Keratinocyte (primary cell): ENCODE measurements around the gene TBC1D3B. TPM values are rescaled to one million over a fixed set of nuclear protein-coding genes. Genes with fewer than 3 reads are reported as not detected.

ENCODE experiments used
- DNase-seq: peaks from one replicate; pipeline ENCODE4 v3.0.0-alpha.2; 2011; ENCODE audit warnings: low read depth, missing footprints, low spot score
- FAIRE-seq: peaks from 2 replicates; lab custom pipeline; 2011; peaks lifted over from hg19 to GRCh38; lab: Jason Lieb, UNC
- H2AFZ ChIP-seq: 2 replicates; pipeline ENCODE4 v1.6.0; 2012; ENCODE audit warnings: low read length, control low read depth, inconsistent platforms; ENCODE audit not compliant: control insufficient read depth
- H3K27ac ChIP-seq: 2 replicates; pipeline ENCODE4 v1.5.1; 2011; ENCODE audit warnings: low read length; ENCODE audit not compliant: control insufficient read depth, insufficient read depth
- H3K27me3 ChIP-seq: 3 replicates; pipeline ENCODE4 v1.6.0; 2011; ENCODE audit warnings: low read length; ENCODE audit not compliant: control insufficient read depth, insufficient read depth; ENCODE audit errors: extremely low read depth
- H3K36me3 ChIP-seq, 2 experiments: 2 replicates in 1 of 2; 3 replicates in 1 of 2; pipeline ENCODE4 v1.5.1; 2011; ENCODE audit warnings: low read length in 2 of 2, mild to moderate bottlenecking in 1 of 2; ENCODE audit not compliant: control insufficient read depth in 2 of 2, insufficient read depth in 2 of 2; ENCODE audit errors: extremely low read depth in 1 of 2
- H3K4me1 ChIP-seq: 3 replicates; pipeline ENCODE4 v1.5.1; 2011; ENCODE audit warnings: low read length; ENCODE audit not compliant: control insufficient read depth, insufficient read depth; ENCODE audit errors: extremely low read depth
- H3K4me2 ChIP-seq: 3 replicates; pipeline ENCODE4 v1.6.0; 2011; ENCODE audit warnings: low read depth, low read length; ENCODE audit not compliant: control insufficient read depth, insufficient read depth; ENCODE audit errors: extremely low read depth
- H3K4me3 ChIP-seq, 3 experiments: fragments of 200-600 bp in 1 of 3; sonication (generic) in 1 of 3; 2 replicates in 2 of 3; 3 replicates in 1 of 3; pipeline ENCODE4 v1.5.1; 2011 to 2016; ENCODE audit warnings: low read length in 3 of 3, mild to moderate bottlenecking in 3 of 3, control low read depth in 2 of 3, inconsistent platforms in 1 of 3, low read depth in 1 of 3, mixed read lengths in 1 of 3, mixed run types in 1 of 3, moderate library complexity in 1 of 3; ENCODE audit not compliant: control insufficient read depth in 2 of 3, insufficient read depth in 2 of 3; ENCODE audit errors: extremely low read depth in 1 of 3
- H3K79me2 ChIP-seq: 2 replicates; pipeline ENCODE4 v1.6.0; 2012; ENCODE audit warnings: low read length; ENCODE audit not compliant: control insufficient read depth, insufficient read depth
- H3K9ac ChIP-seq: 3 replicates; pipeline ENCODE4 v1.6.0; 2011; ENCODE audit warnings: low read length; ENCODE audit not compliant: control insufficient read depth, insufficient read depth; ENCODE audit errors: extremely low read depth
- H3K9me1 ChIP-seq: 3 replicates; pipeline ENCODE4 v1.6.0; 2011; ENCODE audit warnings: low read length; ENCODE audit not compliant: control insufficient read depth, insufficient read depth; ENCODE audit errors: extremely low read depth
- H3K9me3 ChIP-seq: 2 replicates; pipeline ENCODE4 v1.5.1; 2012; ENCODE audit warnings: low read depth, low read length; ENCODE audit not compliant: control insufficient read depth
- H4K20me1 ChIP-seq: 3 replicates; pipeline ENCODE4 v1.6.0; 2011; ENCODE audit warnings: low read length; ENCODE audit not compliant: control insufficient read depth, insufficient read depth; ENCODE audit errors: extremely low read depth
- EZH2 ChIP-seq: IDR thresholded peaks from one replicate; pipeline ENCODE4 v1.6.1; 2012; ENCODE audit warnings: inconsistent platforms, mild to moderate bottlenecking, low read length, moderate library complexity
- dilution Hi-C: fragments of 300-500 bp; cut with MboI; formaldehyde crosslinking; loops from one replicate; pipeline ENCODE4 v1.7.0; 2020; ENCODE audit warnings: low sequenced_read_pairs; ENCODE audit not compliant: extremely low pct_ligation_motif_present
- polyA plus RNA-seq, 5 experiments: library from polyadenylated mRNA; depleted of rRNA in 3 of 5; stranded (reverse) in 3 of 5; stranded (forward) in 1 of 5; unstranded in 1 of 5; fragments of >200 nt; gene quantifications; 1 replicate in 1 of 5; 2 replicates in 3 of 5; 3 replicates in 1 of 5; pipeline versions ENCODE4 v1.2.1 to v1.2.3, GENCODE V29; 2011 to 2012; ENCODE audit warnings: missing spikeins in 2 of 5, low read depth in 1 of 5, low replicate concordance in 1 of 5
- TF ChIP-seq, protein P1 (sequence below), 3 experiments: IDR thresholded peaks in 1 of 3; conservative IDR thresholded peaks in 1 of 3; optimal IDR thresholded peaks in 1 of 3; 2 replicates in 2 of 3; 3 replicates in 1 of 3; pipeline versions ENCODE3 to v1.5.1; 2011; ENCODE audit warnings: low read length in 3 of 3, mild to moderate bottlenecking in 3 of 3, moderate library complexity in 2 of 3, control low read depth in 1 of 3, inconsistent platforms in 1 of 3; ENCODE audit not compliant: insufficient read depth in 2 of 3; ENCODE audit errors: extremely low read depth in 1 of 3

TBC1D3B gene
- polyA plus RNA-seq, 1 donor (not counting 4 experiments of a cell fraction or from before 2014, with no cell fraction given), result 0.71 TPM

DNA sequence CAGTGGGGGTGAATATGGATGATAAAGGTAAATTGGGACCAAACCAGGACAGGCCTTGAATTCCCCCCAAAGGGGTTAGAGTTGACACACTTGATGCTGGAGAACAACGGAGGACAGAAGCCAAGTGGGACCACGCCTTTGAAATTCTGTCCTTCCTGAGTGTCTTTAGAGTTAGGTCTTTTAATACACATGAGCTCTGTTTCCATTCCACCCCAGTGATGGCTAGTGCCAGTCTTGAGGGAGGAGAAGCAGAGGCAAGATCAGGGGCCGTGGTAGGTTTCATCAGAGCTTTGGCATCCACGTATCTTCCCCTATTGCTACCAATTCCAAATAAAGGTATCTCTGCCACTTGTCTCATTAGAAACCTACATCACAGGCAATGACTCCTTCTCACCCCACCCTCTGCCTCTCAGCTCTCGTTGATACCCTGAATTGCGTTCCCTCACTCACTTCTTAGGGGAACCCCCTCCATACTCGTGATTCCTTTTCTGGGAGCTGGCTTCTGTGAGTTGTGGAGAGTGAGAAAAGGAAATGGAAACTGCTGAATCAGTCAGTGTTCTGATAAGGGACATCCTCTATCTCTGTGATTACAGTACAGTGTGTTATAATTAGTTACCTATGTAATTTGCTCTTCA is 22.5 kb upstream of the TBC1D3B start:
- no peak overlapping the region for H3K4me2 ChIP-seq
- TF ChIP-seq, protein P1, sequence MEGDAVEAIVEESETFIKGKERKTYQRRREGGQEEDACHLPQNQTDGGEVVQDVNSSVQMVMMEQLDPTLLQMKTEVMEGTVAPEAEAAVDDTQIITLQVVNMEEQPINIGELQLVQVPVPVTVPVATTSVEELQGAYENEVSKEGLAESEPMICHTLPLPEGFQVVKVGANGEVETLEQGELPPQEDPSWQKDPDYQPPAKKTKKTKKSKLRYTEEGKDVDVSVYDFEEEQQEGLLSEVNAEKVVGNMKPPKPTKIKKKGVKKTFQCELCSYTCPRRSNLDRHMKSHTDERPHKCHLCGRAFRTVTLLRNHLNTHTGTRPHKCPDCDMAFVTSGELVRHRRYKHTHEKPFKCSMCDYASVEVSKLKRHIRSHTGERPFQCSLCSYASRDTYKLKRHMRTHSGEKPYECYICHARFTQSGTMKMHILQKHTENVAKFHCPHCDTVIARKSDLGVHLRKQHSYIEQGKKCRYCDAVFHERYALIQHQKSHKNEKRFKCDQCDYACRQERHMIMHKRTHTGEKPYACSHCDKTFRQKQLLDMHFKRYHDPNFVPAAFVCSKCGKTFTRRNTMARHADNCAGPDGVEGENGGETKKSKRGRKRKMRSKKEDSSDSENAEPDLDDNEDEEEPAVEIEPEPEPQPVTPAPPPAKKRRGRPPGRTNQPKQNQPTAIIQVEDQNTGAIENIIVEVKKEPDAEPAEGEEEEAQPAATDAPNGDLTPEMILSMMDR (optimal IDR thresholded peaks at IDR 0.05 in 1 of 3, IDR thresholded peaks at IDR 0.05 in 1 of 3, conservative IDR thresholded peaks at IDR 0.05 in 1 of 3; ENCODE audit: extremely low read depth in 1 of 3, insufficient read depth in 2 of 3, low read length in 3 of 3), result no peak
- TF ChIP-seq EZH2, result no peak
- no peak overlapping the region for H2AFZ ChIP-seq
- dilution Hi-C loops, result no loop called here
- no peaks in the 10 kb centered on the region for H3K79me2 ChIP-seq
- no peaks in the 10 kb centered on the region for H4K20me1 ChIP-seq
- no peak for FAIRE-seq
- H3K4me3 ChIP-seq, result no peak overlapping the region
- no peak for DNase-seq
- H3K9me3 ChIP-seq, result no peaks in the 10 kb centered on the region
- H3K27me3 ChIP-seq, result peaks cover 5% of the 10 kb centered on the region
- H3K9me1 ChIP-seq, result no peaks in the 10 kb centered on the region
- no peaks in the 10 kb centered on the region for H3K36me3 ChIP-seq
- H3K9ac ChIP-seq, result no peak overlapping the region
- no peaks in the 10 kb centered on the region for H3K4me1 ChIP-seq
- no peak overlapping the region for H3K27ac ChIP-seq

DNA sequence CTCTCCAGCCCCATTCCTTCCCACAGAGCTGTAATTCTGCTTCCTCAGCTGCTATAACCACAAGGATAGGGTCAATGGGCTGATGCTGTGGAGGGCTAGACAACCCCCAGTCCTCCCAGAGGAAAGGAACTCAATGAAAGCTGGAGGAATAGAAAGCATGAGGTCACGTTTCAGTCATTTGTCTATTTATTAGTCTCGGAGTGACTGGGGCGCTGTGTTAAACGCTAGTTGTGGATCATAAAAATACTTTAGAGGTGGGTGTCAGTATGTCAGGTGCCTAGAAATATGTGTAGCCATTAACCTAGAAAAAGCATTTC is 20.9 kb upstream of the TBC1D3B start:
- no peaks in the 10 kb centered on the region for H3K79me2 ChIP-seq
- H3K4me3 ChIP-seq, result no peak overlapping the region
- peaks cover 4% of the 10 kb centered on the region for H3K4me1 ChIP-seq
- H3K27me3 ChIP-seq, result peaks cover 5% of the 10 kb centered on the region
- no peaks in the 10 kb centered on the region for H3K9me1 ChIP-seq
- H3K36me3 ChIP-seq, result no peaks in the 10 kb centered on the region
- H3K9me3 ChIP-seq, result no peaks in the 10 kb centered on the region
- dilution Hi-C loops, result no loop called here
- TF ChIP-seq EZH2, result no peak
- TF ChIP-seq, protein P1 (optimal IDR thresholded peaks at IDR 0.05 in 1 of 3, IDR thresholded peaks at IDR 0.05 in 1 of 3, conservative IDR thresholded peaks at IDR 0.05 in 1 of 3; ENCODE audit: extremely low read depth in 1 of 3, insufficient read depth in 2 of 3, low read length in 3 of 3), result no peak
- DNase-seq (no peak), FAIRE-seq (no peak)
- H3K4me2 ChIP-seq, result no peak overlapping the region
- no peak overlapping the region for H3K27ac ChIP-seq
- no peak overlapping the region for H2AFZ ChIP-seq
- no peak overlapping the region for H3K9ac ChIP-seq
- H4K20me1 ChIP-seq, result no peaks in the 10 kb centered on the region
